A549 (cell line): Measurements from ENCODE around the gene ANKRD6. TPM values are rescaled to one million over a fixed set of nuclear protein-coding genes. Genes with fewer than 3 reads are reported as not detected.

ENCODE experiments used
- ATAC-seq, 2 experiments: fragments of 200-7000 bp in 1 of 2; fragments of >200 bp in 1 of 2; cut with Nextera tagmentation in 1 of 2; cut with Tn5 transposase in 1 of 2; 3 replicates each; pipeline versions ENCODE4 v1.8.0 to v1.9.1; 2018 to 2020; ENCODE audit warnings: mild to moderate bottlenecking in 1 of 2, moderate library complexity in 1 of 2
- CTCF ChIA-PET: fragments of 300-600 bp; sonication (Branson Sonifier 250); formaldehyde crosslinking; extraction: SDS; loops from one replicate; lab custom pipeline; 2021; ENCODE audit warnings: antibody characterized with exemption, inconsistent platforms; lab: Yijun Ruan, JAX
- POLR2A ChIA-PET: fragments of 350-600 bp; formaldehyde crosslinking; extraction: SDS; loops from one replicate; lab custom pipeline; 2021; ENCODE audit warnings: antibody characterized with exemption, inconsistent platforms; lab: Yijun Ruan, JAX
- DNase-seq, 2 experiments: peaks; one replicate each; pipeline versions ENCODE4 v3.0.0 to v3.0.0-alpha.2; 2011 to 2016; ENCODE audit warnings: low read depth in 1 of 2, low spot score in 1 of 2
- FAIRE-seq: peaks from 2 replicates; lab custom pipeline; 2011; peaks lifted over from hg19 to GRCh38; lab: Jason Lieb, UNC
- H3K27ac ChIP-seq, 2 experiments: fragments of >200 bp; sonication (Bioruptor Twin); formaldehyde crosslinking; 3 replicates each; pipeline ENCODE4 v1.5.1; 2016 to 2017
- H3K4me1 ChIP-seq: fragments of >200 bp; sonication (Bioruptor Twin); formaldehyde crosslinking; 3 replicates; pipeline ENCODE4 v1.6.1; 2016
- H3K4me2 ChIP-seq: fragments of >200 bp; sonication (Bioruptor Twin); formaldehyde crosslinking; 3 replicates; pipeline ENCODE4 v1.6.1; 2016
- H3K4me3 ChIP-seq: fragments of >200 bp; sonication (Bioruptor Twin); formaldehyde crosslinking; 3 replicates; pipeline ENCODE4 v1.5.1; 2016
- H3K9me3 ChIP-seq: fragments of >200 bp; sonication (Bioruptor Twin); formaldehyde crosslinking; 3 replicates; pipeline ENCODE4 v1.6.1; 2016
- CBX8 ChIP-seq: fragments of 200-600 bp; sonication (generic); IDR thresholded peaks from 2 replicates; pipeline ENCODE4 v1.6.1; 2016
- CEBPB ChIP-seq, 2 experiments: fragments of >200 bp in 1 of 2; sonication (Bioruptor Twin) in 1 of 2; formaldehyde crosslinking in 1 of 2; IDR thresholded peaks; 2 replicates each; pipeline ENCODE4 v1.6.1; 2012 to 2016
- EHF ChIP-seq: fragments of 250-450 bp; sonication (Bioruptor Pico); IDR thresholded peaks from 2 replicates; pipeline ENCODE4 v1.5.0; 2020; ENCODE audit warnings: mild to moderate bottlenecking
- EHMT2 ChIP-seq: fragments of 200-600 bp; sonication (generic); IDR thresholded peaks from 2 replicates; pipeline ENCODE4 v1.6.1; 2016; ENCODE audit warnings: antibody characterized with exemption, low read depth, mild to moderate bottlenecking, moderate library complexity
- EP300 ChIP-seq, 2 experiments: fragments of >200 bp; sonication (Bioruptor Twin); formaldehyde crosslinking; IDR thresholded peaks; 2 replicates in 1 of 2; 3 replicates in 1 of 2; pipeline ENCODE4 v1.6.1; 2016 to 2017
- ESRRA ChIP-seq: fragments of 150-350 bp; IDR thresholded peaks from 2 replicates; pipeline ENCODE4 v1.6.1; 2014; ENCODE audit warnings: mild to moderate bottlenecking, low read length, borderline replicate concordance
- FOSB ChIP-seq: fragments of 250-450 bp; sonication (Bioruptor Pico); IDR thresholded peaks from 2 replicates; pipeline ENCODE4 v1.5.0; 2020; ENCODE audit warnings: mild to moderate bottlenecking, moderate library complexity
- HOXA7 ChIP-seq: fragments of 250-450 bp; sonication (Bioruptor Pico); IDR thresholded peaks from 2 replicates; pipeline ENCODE4 v1.5.0; 2020; ENCODE audit warnings: mild to moderate bottlenecking, moderate library complexity
- JUN ChIP-seq, 2 experiments: fragments of >200 bp; sonication (Bioruptor Twin); formaldehyde crosslinking; IDR thresholded peaks; 2 replicates in 1 of 2; 3 replicates in 1 of 2; pipeline ENCODE4 v1.6.1; 2016 to 2017
- KDM1A ChIP-seq: fragments of 200-600 bp; sonication (generic); IDR thresholded peaks from 2 replicates; pipeline ENCODE4 v1.6.1; 2016; ENCODE audit warnings: low read depth, mild to moderate bottlenecking
- MAFK ChIP-seq: fragments of 450-650 bp; IDR thresholded peaks from 2 replicates; pipeline ENCODE4 v1.6.1; 2014; ENCODE audit not compliant: partially characterized antibody
- NPAS2 ChIP-seq: fragments of 250-450 bp; sonication (Bioruptor Pico); IDR thresholded peaks from 2 replicates; pipeline ENCODE4 v1.8.0; 2022; ENCODE audit warnings: mild to moderate bottlenecking, moderate library complexity, borderline replicate concordance
- POLR2A ChIP-seq: IDR thresholded peaks from 2 replicates; pipeline ENCODE4 v1.6.1; 2012; ENCODE audit warnings: mild to moderate bottlenecking, low read length
- RCOR1 ChIP-seq: fragments of 150-350 bp; IDR thresholded peaks from 2 replicates; pipeline ENCODE4 v1.6.1; 2014; ENCODE audit warnings: antibody characterized with exemption, low read length, low read depth
- SREBF2 ChIP-seq: fragments of 450-650 bp; IDR thresholded peaks from 2 replicates; pipeline ENCODE4 v1.6.1; 2014; ENCODE audit warnings: mild to moderate bottlenecking, moderate library complexity
- TP53 ChIP-seq: fragments of 250-450 bp; sonication (Bioruptor Pico); IDR thresholded peaks from 2 replicates; pipeline ENCODE4 v1.5.0; 2021; ENCODE audit warnings: mild to moderate bottlenecking, moderate library complexity
- ZC3H11A ChIP-seq: fragments of 450-650 bp; IDR thresholded peaks from 2 replicates; pipeline ENCODE4 v1.6.1; 2014; ENCODE audit warnings: antibody characterized with exemption, mild to moderate bottlenecking
- ZFP36 ChIP-seq: fragments of 450-650 bp; IDR thresholded peaks from 2 replicates; pipeline ENCODE4 v1.6.1; 2014; ENCODE audit warnings: borderline replicate concordance; ENCODE audit not compliant: partially characterized antibody
- ZNF302 ChIP-seq: fragments of 250-450 bp; sonication (Bioruptor Pico); IDR thresholded peaks from 2 replicates; pipeline ENCODE4 v1.9.0; 2021; ENCODE audit warnings: inconsistent platforms, mild to moderate bottlenecking, moderate library complexity
- ZSCAN20 ChIP-seq: fragments of 250-450 bp; sonication (Bioruptor Pico); IDR thresholded peaks from 2 replicates; pipeline ENCODE4 v1.8.0; 2022; ENCODE audit warnings: mild to moderate bottlenecking, moderate library complexity
- WGBS: methylation state at CpG from one replicate; pipeline ENCODE4 v1.1.6; 2017; ENCODE audit errors: missing lambda C conversion rate; 5-methylcytosine and 5-hydroxymethylcytosine counted together
- polyA plus RNA-seq, 4 experiments: library from polyadenylated mRNA; depleted of rRNA in 3 of 4; stranded (reverse); fragments of >200 nt; fragmentation: RNase III in 1 of 4; extraction: RNeasy Plus Mini Kit Qiagen cat#74134 plus additional on column Dnase treatment in 1 of 4; gene quantifications; 2 replicates in 3 of 4; 3 replicates in 1 of 4; pipeline ENCODE4 v1.2.3, GENCODE V29; 2011 to 2017
- TF ChIP-seq, protein P1 (sequence below): fragments of 250-450 bp; sonication (Bioruptor Pico); IDR thresholded peaks from 2 replicates; pipeline ENCODE4 v1.5.0; 2020; ENCODE audit warnings: low read depth, mild to moderate bottlenecking, moderate library complexity
- TF ChIP-seq, protein P2 (sequence below): IDR thresholded peaks from 2 replicates; pipeline ENCODE4 v1.6.1; 2012
- TF ChIP-seq, protein P3 (sequence below): fragments of >200 bp; sonication (Bioruptor Twin); formaldehyde crosslinking; IDR thresholded peaks from 2 replicates; pipeline ENCODE4 v1.6.1; 2016

Gene ANKRD6
- polyA plus RNA-seq, 2 of the 4 experiments (the other 2 are of a cell fraction), result 2.2 to 3.6 TPM

DNA sequence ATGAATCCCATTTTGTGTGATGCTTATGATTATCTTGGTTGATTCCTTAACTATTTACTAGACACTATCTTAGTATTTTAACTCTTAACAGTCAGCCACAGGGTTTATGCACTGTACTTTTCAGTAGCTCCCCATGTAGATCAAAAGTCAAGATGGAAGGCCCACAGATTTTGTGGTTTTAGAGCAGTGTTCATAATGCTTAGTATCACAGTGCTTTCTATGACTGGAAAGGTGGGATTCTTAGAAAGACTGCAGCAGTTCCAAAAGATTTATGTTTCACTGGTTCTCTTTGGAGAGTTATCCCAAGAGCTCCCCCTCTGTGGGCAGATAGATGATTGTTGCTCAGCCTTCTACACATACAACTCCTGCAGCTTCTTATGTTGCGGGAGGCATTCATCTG is 34.5 kb downstream of the ANKRD6 start:
- no peak for ATAC-seq
- H3K9me3 ChIP-seq, result no peaks in the 10 kb centered on the region
- POLR2A ChIA-PET, result interaction anchor here (0.7 kb wide), 1 partner anchor 20 kb away, joined by 3 read pairs; no protein-coding TSS in a partner anchor
- no peak for DNase-seq
- TF ChIP-seq EHF (CRISPR knock-in tag) (no peak), ZSCAN20 (CRISPR knock-in tag) (no peak), CEBPB (IDR thresholded peaks at IDR 0.05) (no peak), RCOR1 (no peak), ZFP36 (no peak)
- TF ChIP-seq, all 56 proteins: peak for 0
- 100% methylated on average over 1 of the region's 1 CpG for WGBS
- H3K27ac ChIP-seq, result no peak overlapping the region
- H3K4me1 ChIP-seq, result no peaks in the 10 kb centered on the region
- CTCF ChIA-PET, result no interaction called here
- no peak overlapping the region for H3K4me3 ChIP-seq
- H3K4me2 ChIP-seq, result no peak overlapping the region
- FAIRE-seq, result no peak

DNA sequence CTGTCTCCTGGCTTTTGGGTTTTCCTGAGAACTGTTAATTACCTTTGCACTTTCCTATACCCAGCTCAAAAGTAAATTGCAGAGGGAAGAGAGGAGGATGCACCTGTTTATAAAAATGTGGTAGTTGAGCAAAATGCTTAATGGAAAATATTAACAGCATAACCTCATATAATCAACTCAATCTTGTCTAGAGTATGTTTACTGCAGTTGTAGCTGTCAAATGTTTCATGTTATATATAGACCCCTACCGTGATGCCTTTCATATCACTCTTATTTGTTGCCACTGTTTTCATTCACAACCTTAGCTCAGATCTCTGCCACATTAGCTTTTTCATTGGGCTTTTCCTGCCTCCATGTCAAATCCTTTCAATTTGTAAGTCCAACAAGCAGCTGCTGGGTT is 36.0 kb downstream of the ANKRD6 start:
- no peak overlapping the region for H3K4me3 ChIP-seq
- H3K4me1 ChIP-seq, result no peaks in the 10 kb centered on the region
- ChIA-PET POLR2A (interaction anchor here (0.7 kb wide), 1 partner anchor 1118 kb away, joined by 6 read pairs; no protein-coding TSS in a partner anchor), CTCF (interaction anchor here (0.7 to 1.2 kb wide), 2 partner anchors 10 to 31 kb away, joined by 3 to 4 read pairs; no protein-coding TSS in a partner anchor)
- no peak overlapping the region for H3K27ac ChIP-seq
- H3K9me3 ChIP-seq, result no peaks in the 10 kb centered on the region
- FAIRE-seq (no peak), DNase-seq (no peak), ATAC-seq (no peak)
- WGBS, result 20% methylated on average over 1 of the region's 1 CpG
- TF ChIP-seq CBX8 (no peak), POLR2A (no peak), EP300 (IDR thresholded peaks at IDR 0.05) (no peak), FOSB (CRISPR knock-in tag) (no peak), HOXA7 (CRISPR knock-in tag) (no peak), TP53 (CRISPR knock-in tag) (no peak), MAFK (no peak), ESRRA (no peak), SREBF2 (no peak), KDM1A (no peak), ZNF302 (no peak), JUN (IDR thresholded peaks at IDR 0.05) (no peak), NPAS2 (CRISPR knock-in tag) (no peak)
- TF ChIP-seq, protein P1, sequence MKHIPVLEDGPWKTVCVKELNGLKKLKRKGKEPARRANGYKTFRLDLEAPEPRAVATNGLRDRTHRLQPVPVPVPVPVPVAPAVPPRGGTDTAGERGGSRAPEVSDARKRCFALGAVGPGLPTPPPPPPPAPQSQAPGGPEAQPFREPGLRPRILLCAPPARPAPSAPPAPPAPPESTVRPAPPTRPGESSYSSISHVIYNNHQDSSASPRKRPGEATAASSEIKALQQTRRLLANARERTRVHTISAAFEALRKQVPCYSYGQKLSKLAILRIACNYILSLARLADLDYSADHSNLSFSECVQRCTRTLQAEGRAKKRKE, result no peak
- TF ChIP-seq, protein P2, sequence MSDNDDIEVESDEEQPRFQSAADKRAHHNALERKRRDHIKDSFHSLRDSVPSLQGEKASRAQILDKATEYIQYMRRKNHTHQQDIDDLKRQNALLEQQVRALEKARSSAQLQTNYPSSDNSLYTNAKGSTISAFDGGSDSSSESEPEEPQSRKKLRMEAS, result no peak
- no peak overlapping the region for H3K4me2 ChIP-seq

DNA sequence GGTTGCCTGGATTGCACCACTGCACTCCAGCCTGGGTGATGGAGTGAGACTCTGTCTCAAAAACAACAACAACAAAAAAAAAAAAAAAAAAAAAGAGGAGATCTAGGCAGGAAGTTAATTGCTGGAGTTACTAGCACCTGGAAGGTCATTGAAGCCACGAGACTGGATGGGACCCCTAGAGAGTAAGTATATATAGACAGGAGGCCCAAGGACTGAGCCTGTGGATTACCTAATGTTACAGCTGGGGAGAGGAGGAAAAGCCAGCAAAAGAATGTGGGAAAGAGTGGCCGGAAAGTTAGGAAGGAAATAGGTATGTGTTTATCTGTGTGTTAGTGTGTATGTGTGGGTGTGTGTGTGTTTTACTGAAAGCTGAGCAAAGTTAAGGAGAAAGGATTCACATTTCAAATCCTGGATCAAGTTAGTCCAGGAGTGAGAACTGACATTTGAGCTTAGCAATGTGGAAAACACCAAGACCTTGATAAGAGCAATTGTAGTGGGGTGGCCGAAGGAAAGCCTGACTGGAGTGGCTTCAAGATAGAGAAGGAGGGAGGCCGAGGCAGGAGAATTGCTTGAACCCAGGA is 38.4 kb downstream of the ANKRD6 start:
- H3K4me3 ChIP-seq, result no peak overlapping the region
- CTCF ChIA-PET, result no interaction called here
- DNase-seq (no peak), ATAC-seq (no peak), FAIRE-seq (no peak)
- H3K27ac ChIP-seq, result no peak overlapping the region
- 75% methylated on average over 4 of the region's 4 CpGs for WGBS
- no peaks in the 10 kb centered on the region for H3K9me3 ChIP-seq
- POLR2A ChIA-PET, result no interaction called here
- no peak for TF ChIP-seq EHF (CRISPR knock-in tag)
- TF ChIP-seq, protein P3, sequence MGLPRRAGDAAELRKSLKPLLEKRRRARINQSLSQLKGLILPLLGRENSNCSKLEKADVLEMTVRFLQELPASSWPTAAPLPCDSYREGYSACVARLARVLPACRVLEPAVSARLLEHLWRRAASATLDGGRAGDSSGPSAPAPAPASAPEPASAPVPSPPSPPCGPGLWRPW, result no peak
- no peak for TF ChIP-seq HOXA7 (CRISPR knock-in tag)
- no peak for TF ChIP-seq EHMT2
- TF ChIP-seq ZC3H11A, result no peak
- TF ChIP-seq, all 56 proteins: peak for 0
- 0 out of 3 replicates have a peak, but pooled peaks cover 3% of the 10 kb centered on the region for H3K4me1 ChIP-seq
- H3K4me2 ChIP-seq, result no peak overlapping the region
